Skeletal muscle tissue (tissue), 4 donors: Measurements from ENCODE around the gene ACSL1. TPM values are rescaled to one million over a fixed set of nuclear protein-coding genes. Genes with fewer than 3 reads are reported as not detected.
A peak's percentile ranks its signal among the peaks of the same experiment; 100 is the strongest.
"Not testable (repeated sequence)": the region's sequence is repeated elsewhere in the genome, so short reads cannot be mapped to it uniquely, and the experiment has no call there.

ENCODE experiments used
- H3K27ac ChIP-seq: one replicate; pipeline ENCODE4 v1.7.0; 2013; ENCODE audit warnings: mild to moderate bottlenecking, low read depth, low read length, inconsistent platforms
- H3K27me3 ChIP-seq, 3 donors: one replicate each; pipeline ENCODE4 v1.7.0; 2013; ENCODE audit warnings: low read length in 3 of 3; ENCODE audit not compliant: control insufficient read depth in 3 of 3, insufficient read depth in 3 of 3
- H3K36me3 ChIP-seq, 3 donors: one replicate each; pipeline ENCODE4 v1.7.0; 2013; ENCODE audit warnings: low read length in 3 of 3; ENCODE audit not compliant: control insufficient read depth in 3 of 3, insufficient read depth in 3 of 3
- H3K4me1 ChIP-seq, 3 donors: one replicate each; pipeline ENCODE4 v1.7.0; 2013; ENCODE audit warnings: low read length in 3 of 3, mild to moderate bottlenecking in 3 of 3; ENCODE audit not compliant: control insufficient read depth in 3 of 3, insufficient read depth in 3 of 3
- H3K4me3 ChIP-seq, 3 donors: one replicate each; pipeline ENCODE4 v1.7.0; 2013; ENCODE audit warnings: low read length in 3 of 3
- H3K9ac ChIP-seq, 3 donors: one replicate each; pipeline ENCODE4 v1.7.0; 2013; ENCODE audit warnings: low read length in 3 of 3, mild to moderate bottlenecking in 3 of 3, moderate library complexity in 2 of 3, low read depth in 1 of 3
- H3K9me3 ChIP-seq, 3 donors: one replicate each; pipeline ENCODE4 v1.7.0; 2013; ENCODE audit warnings: low read length in 3 of 3; ENCODE audit not compliant: control insufficient read depth in 3 of 3
- total RNA-seq: library from RNA; depleted of rRNA; stranded (reverse); fragments of >200 nt; gene quantifications from one replicate; pipeline ENCODE4 v1.2.3, GENCODE V29; 2014
- donor health status: Osteomylitis.

ACSL1 gene
- total RNA-seq, 1 donor from 2014 or later, result 123 TPM

GRCh38 chr4:184751585-184751956, 74.2 kb downstream of the ACSL1 start:
- Histone ChIP-seq H3K27ac (no peak overlapping the region), H3K36me3 (peaks cover 4 to 7% (median 4%) of the 10 kb centered on the region in 3 donors), H3K9ac (no peak overlapping the region), H3K4me1 (peaks cover 56 to 60% (median 57%) of the 10 kb centered on the region in 3 donors), H3K27me3 (no peaks in the 10 kb centered on the region), H3K9me3 (no peaks in the 10 kb centered on the region), H3K4me3 (no peak overlapping the region)

GRCh38 chr4:184750926-184751584, 74.7 kb downstream of the ACSL1 start:
- no peak overlapping the region for H3K9ac ChIP-seq
- H3K27ac ChIP-seq, result no peak overlapping the region
- peaks cover 57 to 61% (median 57%) of the 10 kb centered on the region in 3 donors for H3K4me1 ChIP-seq
- H3K27me3 ChIP-seq, result no peaks in the 10 kb centered on the region
- no peaks in the 10 kb centered on the region for H3K9me3 ChIP-seq
- peaks cover 4 to 6% (median 4%) of the 10 kb centered on the region in 3 donors for H3K36me3 ChIP-seq
- no peak overlapping the region for H3K4me3 ChIP-seq

GRCh38 chr4:184748251-184748652, 77.5 kb downstream of the ACSL1 start:
- peak overlapping the region; percentile 84 for H3K27ac ChIP-seq
- H3K4me3 ChIP-seq, result peak overlapping the region in 1 of 3 donors; percentile 32
- H3K27me3 ChIP-seq, result no peaks in the 10 kb centered on the region
- peak overlapping the region in 1 of 3 donors; percentile 82 for H3K9ac ChIP-seq
- H3K9me3 ChIP-seq, result no peaks in the 10 kb centered on the region
- peaks cover 50 to 54% (median 52%) of the 10 kb centered on the region in 3 donors for H3K4me1 ChIP-seq
- H3K36me3 ChIP-seq, result no peaks in the 10 kb centered on the region

GRCh38 chr4:184747034-184747830, 78.5 kb downstream of the ACSL1 start:
- peaks cover 43 to 47% (median 44%) of the 10 kb centered on the region in 3 donors for H3K4me1 ChIP-seq
- no peaks in the 10 kb centered on the region for H3K9me3 ChIP-seq
- peak overlapping the region; percentile 84 for H3K27ac ChIP-seq
- no peaks in the 10 kb centered on the region for H3K27me3 ChIP-seq
- H3K9ac ChIP-seq, result peak overlapping the region; percentile 21 to 82 (median 42)
- peak overlapping the region in 2 of 3 donors; percentile 8 to 35 for H3K4me3 ChIP-seq
- H3K36me3 ChIP-seq, result no peaks in the 10 kb centered on the region

GRCh38 chr4:184745831-184746795, 79.7 kb downstream of the ACSL1 start:
- peak overlapping the region; percentile 8 to 40 (median 16) for H3K4me3 ChIP-seq
- no peaks in the 10 kb centered on the region for H3K9me3 ChIP-seq
- H3K27ac ChIP-seq, result peak overlapping the region; percentile 84
- no peaks in the 10 kb centered on the region for H3K36me3 ChIP-seq
- H3K9ac ChIP-seq, result peak overlapping the region; percentile 7 to 82 (median 42)
- no peaks in the 10 kb centered on the region for H3K27me3 ChIP-seq
- H3K4me1 ChIP-seq, result peaks cover 32 to 36% (median 34%) of the 10 kb centered on the region in 3 donors

GRCh38 chr4:184744236-184744635, 81.5 kb downstream of the ACSL1 start:
- H3K4me1 ChIP-seq, result peaks cover 26 to 33% (median 32%) of the 10 kb centered on the region in 3 donors
- H3K9ac ChIP-seq, result no peak overlapping the region
- H3K27ac ChIP-seq, result no peak overlapping the region
- no peaks in the 10 kb centered on the region for H3K9me3 ChIP-seq
- H3K4me3 ChIP-seq, result no peak overlapping the region
- H3K36me3 ChIP-seq, result no peaks in the 10 kb centered on the region
- no peaks in the 10 kb centered on the region for H3K27me3 ChIP-seq

- Histone ChIP-seq H3K27ac (no peak overlapping the region), H3K4me3 (no peak overlapping the region), H3K36me3 (no peaks in the 10 kb centered on the region), H3K4me1 (peaks cover 26 to 33% (median 28%) of the 10 kb centered on the region in 3 donors), H3K9me3 (no peaks in the 10 kb centered on the region), H3K27me3 (no peaks in the 10 kb centered on the region), H3K9ac (no peak overlapping the region)
Observed at GRCh38 chr4:184743650-184744049, 82.1 kb downstream of the ACSL1 start.

- H3K27me3 ChIP-seq, H3K36me3 ChIP-seq, H3K9ac ChIP-seq, H3K4me3 ChIP-seq, H3K9me3 ChIP-seq, H3K27ac ChIP-seq: not testable (repeated sequence)
- peaks cover 8 to 14% (median 9%) of the 10 kb centered on the region in 3 donors for H3K4me1 ChIP-seq
Observed at GRCh38 chr4:184741651-184742050, 84.1 kb downstream of the ACSL1 start.

GRCh38 chr4:184740980-184741391, 84.8 kb downstream of the ACSL1 start:
- Histone ChIP-seq H3K36me3 (no peaks in the 10 kb centered on the region), H3K27me3 (no peaks in the 10 kb centered on the region)

More at GRCh38 chr4:184740980-184741391, 84.8 kb downstream of the ACSL1 start:
- Histone ChIP-seq H3K27ac (no peak overlapping the region), H3K9me3 (no peaks in the 10 kb centered on the region), H3K4me1 (peaks cover 2 to 7% (median 2%) of the 10 kb centered on the region in 3 donors), H3K4me3 (no peak overlapping the region), H3K9ac (no peak overlapping the region)
